Sigmoid colon (tissue), 7 donors: ENCODE results near the gene TMEM225B. TPM values are rescaled to one million over a fixed set of nuclear protein-coding genes. Genes with fewer than 3 reads are reported as not detected.

Experiments used
- DNase-seq: peaks from one replicate; pipeline ENCODE4 v3.0.0-alpha.2; 2019
- H3K27ac ChIP-seq, 4 donors: fragments of 200-600 bp; sonication (generic); one replicate each; pipeline ENCODE4 v1.5.1; 2016 to 2019; ENCODE audit warnings: mild to moderate bottlenecking in 1 of 4
- H3K27me3 ChIP-seq, 3 donors: fragments of 200-600 bp; sonication (generic); one replicate each; pipeline ENCODE4 v1.5.1; 2019; ENCODE audit warnings: mild to moderate bottlenecking in 1 of 3
- H3K36me3 ChIP-seq, 4 donors: fragments of 200-600 bp; sonication (generic); one replicate each; pipeline ENCODE4 v1.5.1; 2016 to 2019
- H3K4me1 ChIP-seq, 4 donors: fragments of 200-600 bp; sonication (generic); one replicate each; pipeline ENCODE4 v1.5.1; 2017 to 2019
- H3K4me3 ChIP-seq, 4 donors: fragments of 200-600 bp; sonication (generic); one replicate each; pipeline ENCODE4 v1.5.1; 2017 to 2019; ENCODE audit warnings: mild to moderate bottlenecking in 2 of 4, moderate library complexity in 1 of 4
- H3K9me3 ChIP-seq, 4 donors: fragments of 200-600 bp in 3 of 4; sonication (generic) in 3 of 4; one replicate each; pipeline versions ENCODE4 v1.5.1 to v1.6.1; 2013 to 2019
- EP300 ChIP-seq, 4 donors: sonication (generic); formaldehyde crosslinking; IDR thresholded peaks; one replicate each; pipeline ENCODE4 v1.6.1; 2017; ENCODE audit warnings: antibody characterized with exemption in 4 of 4
- POLR2A ChIP-seq, 2 donors: fragments of 450-650 bp; IDR thresholded peaks; one replicate each; pipeline ENCODE4 v1.6.1; 2016; ENCODE audit warnings: antibody characterized with exemption in 2 of 2, mild to moderate bottlenecking in 2 of 2, moderate library complexity in 2 of 2
- POLR2AphosphoS5 ChIP-seq, 4 donors: sonication (generic); formaldehyde crosslinking; IDR thresholded peaks; one replicate each; pipeline ENCODE4 v1.6.1; 2017; ENCODE audit warnings: antibody characterized with exemption in 4 of 4
- WGBS, 2 donors: extraction: QIAGEN DNeasy Blood & Tissue Kit; methylation state at CpG; one replicate each; pipeline ENCODE4 v1.1.7; 2013; 5-methylcytosine and 5-hydroxymethylcytosine counted together
- intact Hi-C: fragments of 100-400 bp; cut with DNase I; formaldehyde crosslinking; loops from one replicate; pipeline ENCODE4 v1.15.1; 2023
- polyA plus RNA-seq, 3 donors: library from polyadenylated mRNA; stranded (reverse); fragments of 200-250 nt; gene quantifications; one replicate each; pipeline ENCODE4 v1.2.3, GENCODE V29; 2013
- total RNA-seq, 4 donors: library from RNA; depleted of rRNA; stranded (reverse); fragments of >200 nt; gene quantifications; one replicate each; pipeline ENCODE4 v1.1.0, GENCODE V29; 2016
- TF ChIP-seq, protein P1 (sequence below), 4 experiments: fragments of 450-650 bp in 3 of 4; fragments of 200-600 bp in 1 of 4; IDR thresholded peaks; one replicate each; pipeline ENCODE4 v1.5.1; 2016 to 2019; ENCODE audit warnings: antibody characterized with exemption in 4 of 4, mild to moderate bottlenecking in 3 of 4, moderate library complexity in 2 of 4
- donor health status: healthy with polysubstance abuse.
- donor health status: Bipolar disorder and iron deficiency.
- donor health status: healthy.

The TMEM225B gene
- total and polyA plus RNA-seq, 7 donors, result 0.38 to 1.8 (median 0.41) TPM; not detected in 4

DNA sequence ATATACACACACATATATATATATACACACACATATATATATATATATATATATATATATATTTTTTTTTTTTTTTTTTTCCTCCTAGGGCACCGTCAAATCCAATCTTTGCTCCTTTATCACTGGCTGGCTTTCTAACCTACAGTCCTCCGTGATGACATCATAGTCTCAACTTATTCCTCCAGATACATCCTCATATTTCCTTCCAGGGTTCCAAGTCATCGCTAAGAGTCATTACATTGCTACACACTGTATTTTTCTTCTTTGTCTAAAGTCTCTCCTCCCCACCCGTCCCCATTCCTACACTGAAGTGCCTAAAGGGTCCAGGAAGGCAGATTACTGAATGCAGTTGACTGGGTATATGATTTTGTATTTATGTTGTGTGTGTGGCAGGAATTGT, 45.0 kb upstream of the TMEM225B start:
- TF ChIP-seq EP300 (IDR thresholded peaks at IDR 0.05) (no peak), POLR2AphosphoS5 (IDR thresholded peaks at IDR 0.05) (no peak), POLR2A (IDR thresholded peaks at IDR 0.05) (no peak)
- TF ChIP-seq, protein P1, sequence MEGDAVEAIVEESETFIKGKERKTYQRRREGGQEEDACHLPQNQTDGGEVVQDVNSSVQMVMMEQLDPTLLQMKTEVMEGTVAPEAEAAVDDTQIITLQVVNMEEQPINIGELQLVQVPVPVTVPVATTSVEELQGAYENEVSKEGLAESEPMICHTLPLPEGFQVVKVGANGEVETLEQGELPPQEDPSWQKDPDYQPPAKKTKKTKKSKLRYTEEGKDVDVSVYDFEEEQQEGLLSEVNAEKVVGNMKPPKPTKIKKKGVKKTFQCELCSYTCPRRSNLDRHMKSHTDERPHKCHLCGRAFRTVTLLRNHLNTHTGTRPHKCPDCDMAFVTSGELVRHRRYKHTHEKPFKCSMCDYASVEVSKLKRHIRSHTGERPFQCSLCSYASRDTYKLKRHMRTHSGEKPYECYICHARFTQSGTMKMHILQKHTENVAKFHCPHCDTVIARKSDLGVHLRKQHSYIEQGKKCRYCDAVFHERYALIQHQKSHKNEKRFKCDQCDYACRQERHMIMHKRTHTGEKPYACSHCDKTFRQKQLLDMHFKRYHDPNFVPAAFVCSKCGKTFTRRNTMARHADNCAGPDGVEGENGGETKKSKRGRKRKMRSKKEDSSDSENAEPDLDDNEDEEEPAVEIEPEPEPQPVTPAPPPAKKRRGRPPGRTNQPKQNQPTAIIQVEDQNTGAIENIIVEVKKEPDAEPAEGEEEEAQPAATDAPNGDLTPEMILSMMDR (IDR thresholded peaks at IDR 0.05), result no peak
- Histone ChIP-seq H3K4me3 (no peak overlapping the region), H3K27ac (no peak overlapping the region), H3K36me3 (peaks cover 0 to 25% (median 3%) of the 10 kb centered on the region in 4 donors), H3K27me3 (no peaks in the 10 kb centered on the region), H3K4me1 (peaks cover 0 to 36% (median 24%) of the 10 kb centered on the region in 4 donors), H3K9me3 (peaks cover 0 to 3% (median under 1%) of the 10 kb centered on the region in 4 donors)
- no peak for DNase-seq
- WGBS, 2 donors, result 95 to 97% methylated on average over 4 of the region's 4 CpGs
- intact Hi-C loops, result loop anchor here (5.0 to 10.0 kb wide), 3 partner anchors 64 to 1298 kb away; partner anchors contain the start of genes ARPC1A, TECPR1 and ZSCAN25

DNA sequence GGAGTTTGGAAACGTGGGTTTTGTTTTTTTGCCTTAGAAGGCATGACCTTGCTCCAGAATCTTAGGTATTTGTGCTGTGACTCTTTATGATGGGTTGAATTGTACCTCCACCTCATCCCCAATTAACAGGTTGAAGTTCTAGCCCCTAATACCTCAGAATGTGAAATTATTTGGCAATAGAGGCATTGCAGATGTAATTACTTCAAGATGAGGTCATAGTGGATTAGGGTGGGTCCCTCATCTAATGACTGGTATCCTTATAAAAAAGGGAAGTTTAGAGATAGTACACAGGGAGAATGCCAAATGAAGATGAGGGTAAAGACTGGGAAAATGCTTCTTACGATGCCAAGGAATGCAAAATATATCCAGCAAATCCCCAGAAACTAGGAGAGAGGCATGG, 43.1 kb upstream of the TMEM225B start:
- no peak for DNase-seq
- peaks cover 0 to 43% (median 32%) of the 10 kb centered on the region in 4 donors for H3K4me1 ChIP-seq
- H3K36me3 ChIP-seq, result peaks cover 0 to 19% (median 0%) of the 10 kb centered on the region in 4 donors
- H3K27ac ChIP-seq, result no peak overlapping the region
- 75 to 85% methylated on average over 2 of the region's 2 CpGs for WGBS, 2 donors
- no peaks in the 10 kb centered on the region for H3K9me3 ChIP-seq
- no peak overlapping the region for H3K4me3 ChIP-seq
- intact Hi-C loops, result loop anchor here (5.0 to 10.0 kb wide), 3 partner anchors 62 to 1300 kb away; partner anchors contain the start of genes ARPC1A, TECPR1 and ZSCAN25
- H3K27me3 ChIP-seq, result no peaks in the 10 kb centered on the region
- no peak for TF ChIP-seq EP300 (IDR thresholded peaks at IDR 0.05)
- TF ChIP-seq POLR2AphosphoS5 (IDR thresholded peaks at IDR 0.05), result no peak
- TF ChIP-seq, protein P1 (IDR thresholded peaks at IDR 0.05), result no peak
- TF ChIP-seq POLR2A (IDR thresholded peaks at IDR 0.05), result no peak

- H3K36me3 ChIP-seq, result peaks cover 15 to 38% (median 18%) of the 10 kb centered on the region in 4 donors
- peak overlapping the region; percentile 61 to 97 (median 70) for H3K4me3 ChIP-seq
- peaks cover 0 to 47% (median 38%) of the 10 kb centered on the region in 4 donors for H3K4me1 ChIP-seq
- intact Hi-C loops, result loop anchor here (10.0 kb wide), 2 partner anchors 232 to 1302 kb away; partner anchors contain the start of genes ARPC1A and TECPR1
- no peaks in the 10 kb centered on the region for H3K9me3 ChIP-seq
- H3K27me3 ChIP-seq, result no peaks in the 10 kb centered on the region
- WGBS, 2 donors, result 81 to 82% methylated on average over 4 of the region's 4 CpGs
- TF ChIP-seq POLR2A (IDR thresholded peaks at IDR 0.05) (no peak), POLR2AphosphoS5 (IDR thresholded peaks at IDR 0.05) (no peak), EP300 (IDR thresholded peaks at IDR 0.05) (no peak)
- TF ChIP-seq, protein P1 (IDR thresholded peaks at IDR 0.05), result no peak
- H3K27ac ChIP-seq, result peak overlapping the region; percentile 93 to 98 (median 96)
- no peak for DNase-seq
Observed at GRCh38 chr7:99557196-99557607, 40.9 kb upstream of the TMEM225B start.

DNA sequence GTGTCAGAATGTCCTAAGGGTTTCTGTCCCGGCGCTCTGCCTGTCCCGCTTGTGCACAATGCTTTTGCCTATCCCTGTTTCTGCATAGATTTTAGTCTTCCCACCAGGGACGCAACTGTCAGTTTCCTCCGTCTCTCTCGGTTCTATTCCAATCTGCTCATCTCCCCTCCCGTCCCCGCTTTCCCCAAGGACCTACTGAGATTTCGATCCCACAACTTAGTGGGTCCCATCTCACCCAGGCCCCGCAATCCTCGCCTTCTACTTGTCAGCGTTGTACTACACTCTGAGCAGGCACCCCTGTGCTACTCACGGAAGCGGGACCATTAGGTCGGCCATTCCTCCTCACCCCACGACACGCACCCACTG, 40.1 kb upstream of the TMEM225B start:
- H3K27me3 ChIP-seq, result no peaks in the 10 kb centered on the region
- H3K9me3 ChIP-seq, result no peaks in the 10 kb centered on the region
- no peak for DNase-seq
- H3K27ac ChIP-seq, result peak overlapping the region; percentile 93 to 98 (median 96)
- peak overlapping the region; percentile 61 to 97 (median 70) for H3K4me3 ChIP-seq
- 1% methylated on average over 17 of the region's 17 CpGs for WGBS, 2 donors
- intact Hi-C loops, result loop anchor here (2.0 to 10.0 kb wide), 4 partner anchors 53 to 1303 kb away; partner anchors contain the start of genes ARPC1A, TECPR1 and ZKSCAN5
- H3K4me1 ChIP-seq, result peaks cover 0 to 47% (median 43%) of the 10 kb centered on the region in 4 donors
- no peak for TF ChIP-seq EP300 (IDR thresholded peaks at IDR 0.05)
- TF ChIP-seq, protein P1 (IDR thresholded peaks at IDR 0.05), result no peak
- H3K36me3 ChIP-seq, result peaks cover 19 to 45% (median 25%) of the 10 kb centered on the region in 4 donors
